GM10248 (cell line): ENCODE data around the gene SLC16A7.

Experiments used
- CTCF ChIA-PET: fragments of 300-600 bp; sonication (Branson Sonifier 250); formaldehyde crosslinking; extraction: SDS; loops from one replicate; lab custom pipeline; 2021; ENCODE audit warnings: antibody characterized with exemption; lab: Yijun Ruan, JAX
- POLR2A ChIA-PET: fragments of 350-650 bp; sonication (Branson Sonifier 250); formaldehyde crosslinking; extraction: SDS; loops from one replicate; lab custom pipeline; 2020; ENCODE audit warnings: antibody characterized with exemption; lab: Yijun Ruan, JAX
- DNase-seq: peaks from one replicate; pipeline ENCODE4 v3.0.0; 2012; ENCODE audit errors: extremely low spot score
- CTCF ChIP-seq: IDR thresholded peaks from 2 replicates; pipeline ENCODE4 v1.5.1; 2012; ENCODE audit warnings: mild to moderate bottlenecking, low read depth; ENCODE audit errors: extremely low read depth, missing control alignments, control extremely low read depth

The SLC16A7 gene

GRCh38 chr12:59723520-59723919, 127.7 kb downstream of the SLC16A7 start:
- ChIA-PET POLR2A (no interaction called here), CTCF (no interaction called here)
- TF ChIP-seq CTCF = no peak
- DNase-seq = no peak

GRCh38 chr12:59724011-59724695, 128.3 kb downstream of the SLC16A7 start:
- no peak for DNase-seq
- TF ChIP-seq CTCF = no peak
- CTCF ChIA-PET = no interaction called here
- POLR2A ChIA-PET = no interaction called here

- ChIA-PET POLR2A (no interaction called here), CTCF (interaction anchor here (1.6 kb wide), 1 partner anchor 12 kb away, joined by 6 read pairs; no protein-coding TSS in a partner anchor)
- no peak for TF ChIP-seq CTCF
- DNase-seq = no peak
Observed at GRCh38 chr12:59733200-59733599, 137.4 kb downstream of the SLC16A7 start.

GRCh38 chr12:59734371-59734770, 138.5 kb downstream of the SLC16A7 start:
- DNase-seq = no peak
- POLR2A ChIA-PET = no interaction called here
- no peak for TF ChIP-seq CTCF
- CTCF ChIA-PET = interaction anchor here (1.2 to 1.6 kb wide), 2 partner anchors 12 to 13 kb away, joined by 4 to 6 read pairs; no protein-coding TSS in a partner anchor

GRCh38 chr12:59735231-59735630, 139.4 kb downstream of the SLC16A7 start:
- DNase-seq = no peak
- no peak for TF ChIP-seq CTCF
- POLR2A ChIA-PET = no interaction called here
- CTCF ChIA-PET = interaction anchor here (1.2 kb wide), 1 partner anchor 13 kb away, joined by 4 read pairs; no protein-coding TSS in a partner anchor

GRCh38 chr12:59736359-59736758, 140.5 kb downstream of the SLC16A7 start:
- no peak for DNase-seq
- ChIA-PET CTCF (no interaction called here), POLR2A (no interaction called here)
- TF ChIP-seq CTCF = no peak
